ENCODE results near the gene ATXN10.

The ATXN10 gene

GRCh38 chr22:45807156-45807915, 135.7 kb downstream of the ATXN10 start:
- no peak for ATAC-seq (ENCODE audit: insufficient read depth, low read depth)
- Histone ChIP-seq H3K27ac (ENCODE audit: low read length) (no peak overlapping the region), H3K36me3 (ENCODE audit: insufficient read depth, low read length) (peaks cover 45% of the 10 kb centered on the region)

GRCh38 chr22:45812910-45813309, 141.3 kb downstream of the ATXN10 start:
- no peaks in the 10 kb centered on the region for H3K9me3 ChIP-seq (ENCODE audit: insufficient read depth, low read length, severe bottlenecking)
- no peak for DNase-seq
- no peak overlapping the region for H3K9ac ChIP-seq (ENCODE audit: low read depth, low read length)
- H3K27ac ChIP-seq (ENCODE audit: low read length) = no peak overlapping the region
- H3K79me2 ChIP-seq (ENCODE audit: insufficient read depth, low read length) = no peaks in the 10 kb centered on the region
- peaks cover 57% of the 10 kb centered on the region for H3K36me3 ChIP-seq (ENCODE audit: insufficient read depth, low read length)
- no peaks in the 10 kb centered on the region for H4K20me1 ChIP-seq (ENCODE audit: insufficient read depth, low read length)
- no peak for TF ChIP-seq EZH2 (IDR thresholded peaks at IDR 0.05; ENCODE audit: borderline replicate concordance, low read depth, low read length, severe bottlenecking)
- TF ChIP-seq CTCF (IDR thresholded peaks at IDR 0.05; ENCODE audit: borderline replicate concordance, extremely low read depth, low read length, poor library complexity, severe bottlenecking) = no peak
- H3K4me1 ChIP-seq (ENCODE audit: insufficient read depth, low read length) = no peaks in the 10 kb centered on the region
- no peak overlapping the region for H3K4me3 ChIP-seq (ENCODE audit: low read depth in 1 of 2, low read length in 2 of 2)
- H2AFZ ChIP-seq (ENCODE audit: low read depth, low read length) = no peak overlapping the region
- ATAC-seq (ENCODE audit: insufficient read depth, low read depth) = no peak
- no peak overlapping the region for H3K4me2 ChIP-seq (ENCODE audit: insufficient read depth, low read length)
- H3K27me3 ChIP-seq (ENCODE audit: insufficient read depth, low read length, poor library complexity) = no peaks in the 10 kb centered on the region

More at GRCh38 chr22:45807156-45807915, 135.7 kb downstream of the ATXN10 start:
- Histone ChIP-seq H3K4me3 (ENCODE audit: low read depth in 1 of 2, low read length in 2 of 2) (no peak overlapping the region), H4K20me1 (ENCODE audit: insufficient read depth, low read length) (0 out of 2 replicates have a peak, but pooled peaks cover 6% of the 10 kb centered on the region), H3K9me3 (ENCODE audit: insufficient read depth, low read length, severe bottlenecking) (no peaks in the 10 kb centered on the region), H3K79me2 (ENCODE audit: insufficient read depth, low read length) (no peaks in the 10 kb centered on the region), H3K4me2 (ENCODE audit: insufficient read depth, low read length) (no peak overlapping the region), H3K27me3 (ENCODE audit: insufficient read depth, low read length, poor library complexity) (no peaks in the 10 kb centered on the region), H3K9ac (ENCODE audit: low read depth, low read length) (no peak overlapping the region), H3K4me1 (ENCODE audit: insufficient read depth, low read length) (no peaks in the 10 kb centered on the region), H2AFZ (ENCODE audit: low read depth, low read length) (no peak overlapping the region)
- no peak for DNase-seq
- TF ChIP-seq EZH2 (IDR thresholded peaks at IDR 0.05; ENCODE audit: borderline replicate concordance, low read depth, low read length, severe bottlenecking) (no peak), CTCF (IDR thresholded peaks at IDR 0.05; ENCODE audit: borderline replicate concordance, extremely low read depth, low read length, poor library complexity, severe bottlenecking) (no peak)

GRCh38 chr22:45814198-45814597, 142.6 kb downstream of the ATXN10 start:
- ATAC-seq (ENCODE audit: insufficient read depth, low read depth) = no peak
- Histone ChIP-seq H3K27ac (ENCODE audit: low read length) (no peak overlapping the region), H3K4me1 (ENCODE audit: insufficient read depth, low read length) (no peaks in the 10 kb centered on the region), H3K4me2 (ENCODE audit: insufficient read depth, low read length) (no peak overlapping the region), H3K79me2 (ENCODE audit: insufficient read depth, low read length) (no peaks in the 10 kb centered on the region), H2AFZ (ENCODE audit: low read depth, low read length) (no peak overlapping the region), H4K20me1 (ENCODE audit: insufficient read depth, low read length) (no peaks in the 10 kb centered on the region), H3K4me3 (ENCODE audit: low read depth in 1 of 2, low read length in 2 of 2) (no peak overlapping the region), H3K27me3 (ENCODE audit: insufficient read depth, low read length, poor library complexity) (no peaks in the 10 kb centered on the region), H3K9ac (ENCODE audit: low read depth, low read length) (no peak overlapping the region), H3K36me3 (ENCODE audit: insufficient read depth, low read length) (peaks cover 59% of the 10 kb centered on the region), H3K9me3 (ENCODE audit: insufficient read depth, low read length, severe bottlenecking) (no peaks in the 10 kb centered on the region)
- no peak for TF ChIP-seq EZH2 (IDR thresholded peaks at IDR 0.05; ENCODE audit: borderline replicate concordance, low read depth, low read length, severe bottlenecking)
- DNase-seq = no peak

GRCh38 chr22:45816776-45817175, 145.1 kb downstream of the ATXN10 start:
- DNase-seq = no peak
- Histone ChIP-seq H3K27me3 (ENCODE audit: insufficient read depth, low read length, poor library complexity) (no peaks in the 10 kb centered on the region), H3K27ac (ENCODE audit: low read length) (no peak overlapping the region), H2AFZ (ENCODE audit: low read depth, low read length) (no peak overlapping the region), H3K4me3 (ENCODE audit: low read depth in 1 of 2, low read length in 2 of 2) (no peak overlapping the region), H3K79me2 (ENCODE audit: insufficient read depth, low read length) (no peaks in the 10 kb centered on the region), H3K4me2 (ENCODE audit: insufficient read depth, low read length) (no peak overlapping the region), H4K20me1 (ENCODE audit: insufficient read depth, low read length) (no peaks in the 10 kb centered on the region), H3K9ac (ENCODE audit: low read depth, low read length) (no peak overlapping the region), H3K36me3 (ENCODE audit: insufficient read depth, low read length) (peaks cover 52% of the 10 kb centered on the region), H3K4me1 (ENCODE audit: insufficient read depth, low read length) (no peaks in the 10 kb centered on the region), H3K9me3 (ENCODE audit: insufficient read depth, low read length, severe bottlenecking) (no peaks in the 10 kb centered on the region)
- ATAC-seq (ENCODE audit: insufficient read depth, low read depth) = no peak
- no peak for TF ChIP-seq CTCF (IDR thresholded peaks at IDR 0.05; ENCODE audit: borderline replicate concordance, extremely low read depth, low read length, poor library complexity, severe bottlenecking)
- no peak for TF ChIP-seq EZH2 (IDR thresholded peaks at IDR 0.05; ENCODE audit: borderline replicate concordance, low read depth, low read length, severe bottlenecking)
